Immature natural killer cell (primary cell): ENCODE data around the gene MYRIP. TPM values are rescaled to one million over a fixed set of nuclear protein-coding genes. Genes with fewer than 3 reads are reported as not detected.

ENCODE experiments used
- DNase-seq, 3 donors: peaks; one replicate each; pipeline ENCODE4 v3.0.0; 2022; ENCODE audit warnings: mixed read lengths in 1 of 3
- H3K27ac Mint-ChIP-seq, 6 donors: one replicate each; pipeline ENCODE4 v1.8.0; 2020; ENCODE audit warnings: mixed read lengths in 6 of 6, mild to moderate bottlenecking in 5 of 6, inconsistent platforms in 4 of 6, moderate library complexity in 3 of 6
- H3K27me3 Mint-ChIP-seq, 3 donors: one replicate each; pipeline ENCODE4 v1.8.0; 2020 to 2021; ENCODE audit warnings: low read depth in 3 of 3, mild to moderate bottlenecking in 3 of 3, mixed read lengths in 3 of 3, moderate library complexity in 3 of 3, inconsistent platforms in 1 of 3
- H3K36me3 Mint-ChIP-seq, 3 donors: one replicate each; pipeline ENCODE4 v1.8.0; 2020; ENCODE audit warnings: mixed read lengths in 3 of 3, inconsistent platforms in 2 of 3, mild to moderate bottlenecking in 2 of 3
- H3K4me1 Mint-ChIP-seq, 2 donors: one replicate each; pipeline ENCODE4 v1.8.0; 2020; ENCODE audit warnings: inconsistent platforms in 2 of 2, mild to moderate bottlenecking in 2 of 2, mixed read lengths in 2 of 2, moderate library complexity in 1 of 2
- H3K4me3 Mint-ChIP-seq, 5 donors: one replicate each; pipeline ENCODE4 v1.8.0; 2020; ENCODE audit warnings: mild to moderate bottlenecking in 5 of 5, mixed read lengths in 5 of 5, inconsistent platforms in 3 of 5, moderate library complexity in 3 of 5
- H3K9me3 Mint-ChIP-seq, 6 donors: one replicate each; pipeline ENCODE4 v1.8.0; 2020; ENCODE audit warnings: mild to moderate bottlenecking in 6 of 6, mixed read lengths in 6 of 6, inconsistent platforms in 4 of 6, moderate library complexity in 3 of 6
- polyA plus RNA-seq, 3 donors: library from polyadenylated mRNA; unstranded; fragments of 300-500 nt; fragmentation: Illumina TruSeq; gene quantifications; one replicate each; pipeline ENCODE4 v1.2.3, GENCODE V29; 2021

Gene MYRIP
- polyA plus RNA-seq, 3 donors from 2014 or later = 0.06 TPM; not detected in 2

DNA sequence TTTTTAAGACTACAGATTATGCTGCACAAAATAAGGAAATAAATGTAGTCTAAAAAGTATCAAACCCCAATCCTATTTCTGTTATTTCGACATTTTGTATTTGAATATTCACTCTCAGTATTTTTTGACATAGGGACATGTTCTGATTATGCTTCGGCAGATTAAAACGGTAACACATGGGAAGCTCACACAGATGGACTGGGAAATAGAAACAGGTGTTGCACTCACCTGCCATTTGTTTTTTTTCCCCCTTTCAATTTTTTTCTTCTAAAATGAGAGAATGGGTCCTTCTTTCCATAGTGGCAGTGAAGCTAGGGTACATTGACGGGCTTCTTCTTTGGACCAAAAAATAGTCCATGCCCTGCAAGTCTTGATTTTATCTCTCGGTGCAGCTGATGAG lies 163.1 kb downstream of the MYRIP start:
- Mint-ChIP-seq H3K4me1 (no peaks in the 10 kb centered on the region), H3K36me3 (no peaks in the 10 kb centered on the region), H3K4me3 (no peak overlapping the region), H3K27ac (no peak overlapping the region), H3K27me3 (peaks cover 0 to 7% (median 2%) of the 10 kb centered on the region in 3 donors), H3K9me3 (peaks cover 0 to 5% (median under 1%) of the 10 kb centered on the region in 6 donors)
- no peak for DNase-seq

DNA sequence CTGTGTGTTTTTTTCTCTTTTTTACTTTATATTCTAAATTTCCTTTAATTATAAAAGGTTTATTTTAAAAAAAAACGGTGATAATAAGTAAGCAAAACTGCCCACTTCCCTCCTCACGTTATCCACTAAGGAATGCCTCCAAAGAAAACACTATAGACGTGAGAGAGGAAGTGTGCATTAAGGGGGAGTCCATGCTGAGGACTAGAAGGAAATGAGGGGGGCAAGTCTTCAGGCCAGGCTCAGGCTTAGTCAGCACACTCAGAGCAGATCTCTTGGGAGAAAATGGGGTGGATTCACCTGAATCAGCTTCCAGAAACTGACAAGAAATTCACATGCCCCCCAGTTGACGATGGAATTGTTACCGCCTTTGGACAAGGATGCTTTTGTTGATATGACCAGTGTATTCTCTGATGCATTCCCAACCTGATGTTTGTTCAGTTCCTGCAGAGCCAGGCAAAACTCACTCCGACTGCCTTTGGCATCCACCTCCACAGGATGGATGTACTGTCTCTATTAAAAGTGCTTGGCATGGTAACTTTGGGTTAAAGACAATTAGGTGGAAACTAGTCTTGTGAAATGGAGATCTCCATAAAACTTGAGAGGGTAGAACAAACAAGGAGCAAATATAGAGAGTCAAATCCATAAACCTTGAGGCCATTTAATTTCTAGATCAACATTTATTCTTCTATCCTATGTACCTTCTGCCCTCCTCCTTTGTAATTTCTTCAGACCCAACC lies 167.8 kb downstream of the MYRIP start:
- no peak overlapping the region for H3K27ac Mint-ChIP-seq
- H3K27me3 Mint-ChIP-seq = peaks cover 1 to 3% (median 2%) of the 10 kb centered on the region in 3 donors
- H3K9me3 Mint-ChIP-seq = peaks cover 0 to 11% (median 0%) of the 10 kb centered on the region in 6 donors
- H3K4me3 Mint-ChIP-seq = no peak overlapping the region
- H3K4me1 Mint-ChIP-seq = no peaks in the 10 kb centered on the region
- no peaks in the 10 kb centered on the region for H3K36me3 Mint-ChIP-seq
- DNase-seq = no peak

DNA sequence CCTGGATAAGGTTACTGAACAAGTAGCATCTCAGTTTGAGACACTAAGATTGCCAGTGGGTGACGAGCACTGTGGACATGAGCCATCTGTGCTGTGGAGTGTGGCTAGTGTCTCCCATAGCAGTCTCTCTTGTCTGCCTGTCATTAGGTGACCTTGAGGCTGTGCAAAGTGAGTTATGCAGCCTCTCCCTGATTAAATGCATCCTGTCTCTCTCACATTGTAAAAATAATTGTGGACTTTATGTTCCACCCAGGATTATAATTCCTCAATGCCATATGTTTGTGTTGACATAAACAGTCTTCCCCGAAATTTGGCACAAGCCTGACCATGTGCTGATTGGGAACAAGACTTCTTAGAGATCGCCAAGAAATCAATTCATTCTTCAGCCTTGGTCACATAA lies 168.9 kb downstream of the MYRIP start:
- Mint-ChIP-seq H3K27ac (no peak overlapping the region), H3K9me3 (peaks cover 0 to 11% (median 0%) of the 10 kb centered on the region in 6 donors), H3K27me3 (peaks cover 0 to 3% (median 1%) of the 10 kb centered on the region in 3 donors), H3K4me1 (no peaks in the 10 kb centered on the region), H3K36me3 (no peaks in the 10 kb centered on the region), H3K4me3 (no peak overlapping the region)
- DNase-seq = no peak

DNA sequence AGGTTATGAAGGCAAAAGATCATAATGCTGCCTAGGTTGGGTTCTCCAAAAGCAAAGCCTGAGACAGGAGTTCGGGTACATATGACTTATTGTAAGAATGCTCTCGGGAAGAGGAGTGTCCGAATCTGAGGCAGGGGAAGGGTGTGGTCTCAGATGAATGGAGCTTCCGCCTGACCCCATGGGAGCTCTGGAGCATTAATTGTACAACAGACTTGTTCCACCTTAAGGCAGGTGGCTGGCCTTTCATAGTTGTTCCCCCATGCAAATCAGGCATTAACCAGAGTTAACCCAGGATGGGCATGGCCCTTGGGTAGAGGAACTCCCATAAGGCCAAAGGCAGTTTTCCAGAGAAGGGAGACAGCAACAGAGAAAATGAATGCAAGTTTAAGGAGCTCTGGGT lies 170.6 kb downstream of the MYRIP start:
- peaks cover 0 to 7% (median under 1%) of the 10 kb centered on the region in 6 donors for H3K9me3 Mint-ChIP-seq
- H3K27me3 Mint-ChIP-seq = peaks cover 0 to 3% (median 0%) of the 10 kb centered on the region in 3 donors
- H3K4me1 Mint-ChIP-seq = no peaks in the 10 kb centered on the region
- no peaks in the 10 kb centered on the region for H3K36me3 Mint-ChIP-seq
- no peak for DNase-seq
- H3K4me3 Mint-ChIP-seq = no peak overlapping the region
- no peak overlapping the region for H3K27ac Mint-ChIP-seq

DNA sequence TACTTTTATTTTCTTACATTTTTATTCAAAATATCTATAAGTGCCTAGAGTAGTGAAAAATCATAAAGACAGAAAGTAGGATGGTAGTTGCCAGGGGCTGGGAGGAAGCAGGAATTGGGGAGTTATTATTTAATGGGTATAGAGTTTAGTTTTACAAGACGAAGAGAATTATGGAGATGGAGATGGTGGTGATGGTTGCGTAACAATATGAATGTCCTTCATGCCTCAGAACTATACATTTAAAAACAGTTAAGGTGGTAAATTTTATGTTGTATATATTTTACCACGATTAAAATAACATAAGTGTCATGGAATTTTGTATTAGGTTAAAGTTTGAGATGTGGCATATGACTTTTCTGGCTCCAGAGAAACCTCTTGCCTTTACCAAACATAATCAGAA lies 171.4 kb downstream of the MYRIP start:
- H3K27me3 Mint-ChIP-seq = peaks cover 0 to 3% (median 0%) of the 10 kb centered on the region in 3 donors
- DNase-seq = no peak
- no peaks in the 10 kb centered on the region for H3K4me1 Mint-ChIP-seq
- peaks cover 0 to 6% (median under 1%) of the 10 kb centered on the region in 6 donors for H3K9me3 Mint-ChIP-seq
- H3K4me3 Mint-ChIP-seq = no peak overlapping the region
- H3K27ac Mint-ChIP-seq = no peak overlapping the region
- no peaks in the 10 kb centered on the region for H3K36me3 Mint-ChIP-seq

DNA sequence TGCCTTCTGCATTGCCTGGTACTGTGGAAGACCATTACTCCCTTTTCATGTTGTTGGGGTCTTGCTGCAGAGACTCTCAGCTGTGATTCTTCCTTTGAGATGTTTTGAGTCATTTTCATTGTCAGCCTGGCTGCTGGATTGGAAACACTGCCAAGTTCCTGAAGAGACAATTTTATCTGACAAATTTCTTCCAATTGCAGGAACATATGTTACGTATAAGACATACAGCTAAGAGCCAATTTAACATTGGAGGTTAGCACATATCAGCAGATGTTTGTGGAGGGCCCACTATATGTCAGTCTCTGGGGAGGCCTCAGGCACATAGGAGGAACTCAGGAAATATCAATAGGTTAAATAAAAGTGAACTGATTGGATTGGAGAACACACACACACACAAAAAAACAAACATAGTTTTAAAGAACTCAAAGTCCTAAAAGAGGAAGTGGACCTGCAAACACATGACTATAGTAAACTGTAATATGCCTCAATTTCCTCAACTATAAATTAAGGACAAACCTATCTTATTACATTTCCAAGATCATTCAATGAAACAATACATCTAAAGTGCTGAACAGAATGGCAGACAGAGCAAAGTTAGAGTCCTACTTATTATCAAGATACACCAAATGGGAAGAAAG lies 172.3 kb downstream of the MYRIP start:
- Mint-ChIP-seq H3K27ac (no peak overlapping the region), H3K36me3 (no peaks in the 10 kb centered on the region), H3K27me3 (peaks cover 0 to 3% (median 3%) of the 10 kb centered on the region in 3 donors), H3K4me3 (no peak overlapping the region), H3K4me1 (no peaks in the 10 kb centered on the region), H3K9me3 (peaks cover 0 to 6% (median under 1%) of the 10 kb centered on the region in 6 donors)
- no peak for DNase-seq

DNA sequence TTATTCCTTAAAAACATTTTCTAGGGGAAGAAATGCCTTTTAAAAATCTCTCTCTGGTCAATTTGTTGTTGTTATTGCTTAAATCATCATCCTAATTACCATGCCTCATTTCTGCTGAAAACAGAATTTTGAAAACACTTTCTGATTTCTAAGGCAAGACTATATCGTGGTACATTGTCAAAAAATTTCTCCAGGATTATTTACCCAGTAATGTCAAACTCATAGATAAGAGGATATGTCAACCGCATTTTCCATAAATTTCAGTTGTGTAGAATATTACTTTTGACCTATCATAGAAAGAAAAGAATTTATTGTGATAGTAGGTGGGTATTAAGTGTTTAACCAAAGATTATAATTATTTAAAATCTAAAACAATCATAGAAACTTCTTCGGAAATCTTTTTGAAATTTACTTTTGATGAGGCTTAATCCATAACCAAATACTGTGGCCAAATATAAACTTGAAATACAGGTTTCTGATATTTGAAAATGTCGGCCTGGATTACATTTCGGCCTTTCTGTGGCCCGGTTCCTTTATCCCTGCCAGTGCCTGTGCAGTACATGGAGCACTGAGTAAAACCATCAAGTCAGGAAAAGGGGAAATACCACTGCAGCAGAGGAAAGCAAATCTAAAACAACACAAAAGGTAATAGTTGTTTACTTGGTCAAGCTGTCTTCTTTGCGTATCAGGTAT lies 173.4 kb downstream of the MYRIP start:
- Mint-ChIP-seq H3K36me3 (no peaks in the 10 kb centered on the region), H3K4me3 (no peak overlapping the region), H3K4me1 (no peaks in the 10 kb centered on the region), H3K27ac (no peak overlapping the region), H3K9me3 (peaks cover 0 to 9% (median under 1%) of the 10 kb centered on the region in 6 donors), H3K27me3 (peaks cover 0 to 3% (median 3%) of the 10 kb centered on the region in 3 donors)
- DNase-seq = no peak

DNA sequence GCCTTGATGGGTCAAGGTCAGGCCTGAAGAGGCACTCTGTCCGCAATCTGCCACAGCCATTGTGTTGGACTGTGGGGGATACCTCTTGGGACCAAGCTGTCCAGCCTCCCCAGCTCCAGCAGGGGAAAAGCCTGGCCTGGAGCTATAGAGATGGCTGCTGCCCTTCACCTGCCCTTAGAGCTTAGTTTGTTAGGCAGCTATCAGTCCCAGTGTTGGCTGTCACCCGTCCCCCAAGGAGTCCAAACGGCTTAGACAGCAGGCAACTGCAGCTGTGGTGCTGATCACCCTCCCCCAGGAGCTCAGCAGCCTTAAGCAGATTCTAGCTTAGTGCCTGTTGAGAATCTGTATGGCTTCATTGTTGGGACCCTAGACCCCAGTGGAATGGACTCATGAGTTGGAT lies 180.3 kb downstream of the MYRIP start:
- DNase-seq = no peak
- H3K27me3 Mint-ChIP-seq = peaks cover 4 to 6% (median 6%) of the 10 kb centered on the region in 3 donors
- no peak overlapping the region for H3K27ac Mint-ChIP-seq
- peaks cover 0 to 8% (median 0%) of the 10 kb centered on the region in 6 donors for H3K9me3 Mint-ChIP-seq
- no peak overlapping the region for H3K4me3 Mint-ChIP-seq
- no peaks in the 10 kb centered on the region for H3K36me3 Mint-ChIP-seq
- no peaks in the 10 kb centered on the region for H3K4me1 Mint-ChIP-seq

DNA sequence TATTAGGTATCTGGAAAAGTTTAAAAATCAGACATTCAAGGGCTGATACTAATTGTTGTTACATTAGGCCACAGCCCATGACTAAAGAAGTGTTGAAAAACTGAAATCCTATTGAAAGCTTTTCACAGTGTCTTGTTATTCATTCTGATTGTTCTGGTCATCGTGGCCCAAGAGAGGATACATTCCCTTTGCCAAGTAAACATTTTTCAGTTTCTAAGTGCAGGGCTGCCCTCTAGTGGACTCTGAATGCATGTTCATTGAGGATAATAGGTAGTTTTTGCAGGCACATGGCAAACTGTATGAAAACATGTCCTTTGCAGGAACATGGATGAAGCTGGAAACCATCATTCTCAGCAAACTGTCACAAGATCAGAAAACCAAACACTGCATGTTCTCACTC lies 181.1 kb downstream of the MYRIP start:
- no peak for DNase-seq
- Mint-ChIP-seq H3K27ac (no peak overlapping the region), H3K36me3 (no peaks in the 10 kb centered on the region), H3K4me1 (no peaks in the 10 kb centered on the region), H3K27me3 (peaks cover 5 to 6% (median 6%) of the 10 kb centered on the region in 3 donors), H3K9me3 (peaks cover 0 to 11% (median 1%) of the 10 kb centered on the region in 6 donors), H3K4me3 (no peak overlapping the region)

DNA sequence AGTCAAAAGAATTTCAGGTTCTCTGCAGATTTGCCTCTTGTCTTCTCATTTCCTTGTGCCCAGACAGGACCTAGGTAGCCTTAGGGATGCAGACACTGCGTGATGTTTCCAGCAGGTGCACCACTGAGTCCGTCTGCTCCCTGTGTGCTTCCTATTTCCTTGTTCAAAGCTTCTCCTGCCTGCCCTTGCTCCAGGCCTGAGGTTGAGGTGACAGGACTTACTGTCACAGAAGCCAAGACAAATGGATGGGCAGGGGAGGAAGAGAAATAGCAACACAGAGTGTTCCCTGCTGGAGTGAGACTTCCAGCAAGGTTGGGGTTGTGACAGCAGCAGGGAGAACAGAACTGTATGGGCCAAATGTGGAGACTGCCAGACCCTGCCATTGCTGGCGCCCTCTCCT lies 199.4 kb downstream of the MYRIP start:
- Mint-ChIP-seq H3K4me3 (no peak overlapping the region), H3K27ac (no peak overlapping the region), H3K9me3 (peaks cover 0 to 2% (median 0%) of the 10 kb centered on the region in 6 donors), H3K4me1 (no peaks in the 10 kb centered on the region), H3K27me3 (peaks cover 2 to 10% (median 4%) of the 10 kb centered on the region in 3 donors), H3K36me3 (no peaks in the 10 kb centered on the region)
- DNase-seq = no peak

DNA sequence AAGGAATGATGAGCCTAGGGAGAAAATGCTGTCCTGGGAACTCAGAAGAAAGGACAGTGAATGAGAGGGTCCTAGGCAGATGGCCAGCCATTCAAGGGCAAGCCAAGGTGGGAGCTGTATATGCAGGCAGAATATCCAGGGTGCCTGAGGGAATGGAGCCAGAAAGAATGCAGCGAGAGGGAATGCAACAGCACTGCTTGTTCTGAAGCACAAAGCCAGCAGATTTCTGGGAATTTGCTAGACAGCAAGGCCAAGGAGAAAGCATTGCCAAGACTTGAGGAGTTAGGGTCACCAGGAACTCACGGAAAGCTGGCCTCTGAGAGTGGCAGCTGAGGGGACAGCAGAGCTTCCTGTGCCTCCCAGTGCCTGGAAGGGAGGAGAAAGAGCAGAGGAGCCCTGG lies 200.6 kb downstream of the MYRIP start:
- Mint-ChIP-seq H3K27ac (no peak overlapping the region), H3K9me3 (peaks cover 0 to 2% (median 0%) of the 10 kb centered on the region in 6 donors), H3K4me3 (no peak overlapping the region), H3K36me3 (no peaks in the 10 kb centered on the region), H3K4me1 (no peaks in the 10 kb centered on the region), H3K27me3 (peaks cover 0 to 10% (median 7%) of the 10 kb centered on the region in 3 donors)
- DNase-seq = no peak

DNA sequence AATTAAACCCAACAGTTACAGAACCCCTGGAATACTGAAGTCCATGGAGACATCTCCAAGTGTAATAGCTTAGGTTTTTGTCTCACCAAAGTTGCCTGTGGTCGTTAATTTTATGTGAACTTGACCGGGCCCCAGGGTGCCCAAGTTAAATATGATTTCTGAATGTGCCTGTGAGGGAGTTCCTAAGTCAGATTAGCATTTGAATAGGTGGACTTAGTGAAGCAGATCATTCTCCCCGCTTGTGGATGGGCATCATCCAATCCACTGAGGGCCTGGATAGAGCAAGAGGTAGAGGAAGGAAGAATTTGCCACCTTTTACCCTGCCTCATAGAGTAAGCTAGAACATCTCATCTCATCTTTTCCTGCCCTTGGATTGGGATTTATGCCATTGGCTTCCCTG lies 203.0 kb downstream of the MYRIP start:
- Mint-ChIP-seq H3K27me3 (peaks cover 0 to 7% (median 6%) of the 10 kb centered on the region in 3 donors), H3K27ac (no peak overlapping the region), H3K9me3 (peaks cover 0 to 2% (median 0%) of the 10 kb centered on the region in 6 donors)

DNA sequence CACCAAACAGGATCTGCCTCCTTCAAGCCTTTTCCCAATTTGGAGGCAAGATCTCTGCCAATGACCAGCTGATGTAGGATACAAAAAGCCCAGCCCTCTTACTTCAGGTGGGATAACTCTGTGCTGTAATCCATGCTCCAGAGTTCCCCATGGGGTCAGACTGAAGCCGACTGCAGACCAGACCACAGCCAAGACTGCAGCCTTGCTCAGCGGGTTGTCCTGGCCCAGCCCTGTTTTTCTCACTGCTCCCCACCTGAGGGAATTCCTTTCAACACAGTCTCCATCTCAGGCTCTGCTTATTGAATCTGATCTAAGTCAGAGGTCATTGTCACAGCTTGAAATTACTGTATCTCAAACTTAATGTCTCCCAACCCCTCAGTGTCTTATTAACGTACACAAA lies 207.0 kb downstream of the MYRIP start:
- Mint-ChIP-seq H3K27me3 (peaks cover 0 to 10% (median 9%) of the 10 kb centered on the region in 3 donors), H3K36me3 (no peaks in the 10 kb centered on the region), H3K4me1 (no peaks in the 10 kb centered on the region), H3K27ac (no peak overlapping the region), H3K9me3 (peaks cover 0 to 1% (median 0%) of the 10 kb centered on the region in 6 donors), H3K4me3 (no peak overlapping the region)
- DNase-seq = no peak

More for the DNA sequence above, 203.0 kb downstream of the MYRIP start:
- DNase-seq = no peak
- Mint-ChIP-seq H3K4me3 (no peak overlapping the region), H3K36me3 (no peaks in the 10 kb centered on the region), H3K4me1 (no peaks in the 10 kb centered on the region)

DNA sequence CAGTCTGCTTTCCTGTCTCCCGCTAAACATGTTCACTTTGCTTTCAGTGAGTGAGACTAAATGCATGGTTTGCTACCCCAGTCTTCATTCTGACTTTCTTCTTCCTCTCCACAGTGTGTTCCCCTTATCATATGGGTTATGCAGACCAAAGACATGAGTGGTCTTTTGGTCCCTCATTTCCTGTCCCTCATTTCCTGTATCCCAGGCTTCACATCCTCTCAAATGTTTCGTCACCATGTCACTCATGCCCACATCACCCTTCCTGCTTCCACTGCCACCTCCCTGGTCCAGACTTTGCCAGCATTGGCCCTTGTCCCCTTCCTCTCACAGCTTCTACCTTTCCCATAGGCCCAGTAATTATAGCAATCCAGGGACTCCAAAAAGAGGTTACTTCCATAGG lies 209.0 kb downstream of the MYRIP start:
- H3K27me3 Mint-ChIP-seq = peaks cover 0 to 7% (median 3%) of the 10 kb centered on the region in 3 donors
- H3K4me3 Mint-ChIP-seq = no peak overlapping the region
- peaks cover 0 to 3% (median under 1%) of the 10 kb centered on the region in 6 donors for H3K9me3 Mint-ChIP-seq
- H3K36me3 Mint-ChIP-seq = peaks cover 0 to 4% (median 3%) of the 10 kb centered on the region in 3 donors
- H3K4me1 Mint-ChIP-seq = no peaks in the 10 kb centered on the region
- DNase-seq = no peak
- H3K27ac Mint-ChIP-seq = no peak overlapping the region
